GM23338 (cell line): Measurements from ENCODE around the gene ZKSCAN4. TPM values are rescaled to one million over a fixed set of nuclear protein-coding genes. Genes with fewer than 3 reads are reported as not detected.

ENCODE experiments used
- ATAC-seq: fragments of 200-7000 bp; cut with Tn5 transposase; 3 replicates; pipeline ENCODE4 v1.9.1; 2020
- DNase-seq: peaks from one replicate; pipeline ENCODE4 v3.0.0-alpha.2; 2015; ENCODE audit warnings: low spot score
- H2AFZ ChIP-seq: fragments of 200-600 bp; sonication (generic); 2 replicates; pipeline ENCODE4 v1.8.0; 2016; ENCODE audit warnings: antibody characterized with exemption, mild to moderate bottlenecking, moderate library complexity
- H3F3A ChIP-seq: fragments of 200-600 bp; sonication (generic); replicated peaks from 2 replicates; pipeline ENCODE4 v1.8.0; 2017; ENCODE audit warnings: antibody characterized with exemption, mixed run types, low read depth
- H3K27ac ChIP-seq: fragments of 200-600 bp; sonication (generic); 2 replicates; pipeline ENCODE4 v1.6.1; 2016; ENCODE audit warnings: low read depth
- H3K27me3 ChIP-seq: fragments of 200-600 bp; sonication (generic); 2 replicates; pipeline ENCODE4 v1.8.0; 2016; ENCODE audit warnings: mild to moderate bottlenecking, mixed run types, moderate library complexity; ENCODE audit not compliant: insufficient read depth
- H3K36me3 ChIP-seq: fragments of 200-600 bp; sonication (generic); 2 replicates; pipeline ENCODE4 v1.8.0; 2016; ENCODE audit warnings: mild to moderate bottlenecking; ENCODE audit not compliant: insufficient read depth
- H3K4me1 ChIP-seq: fragments of 200-600 bp; sonication (generic); 2 replicates; pipeline ENCODE4 v1.8.0; 2016; ENCODE audit warnings: mild to moderate bottlenecking, moderate library complexity; ENCODE audit not compliant: insufficient read depth
- H3K4me2 ChIP-seq: fragments of 200-600 bp; sonication (generic); 2 replicates; pipeline ENCODE4 v1.7.1; 2017; ENCODE audit warnings: mixed run types
- H3K4me3 ChIP-seq: fragments of 200-600 bp; sonication (generic); 2 replicates; pipeline ENCODE4 v1.6.1; 2016; ENCODE audit warnings: mixed run types
- H3K79me2 ChIP-seq: fragments of 200-600 bp; sonication (generic); replicated peaks from 2 replicates; pipeline ENCODE4 v1.8.0; 2017; ENCODE audit warnings: mild to moderate bottlenecking; ENCODE audit not compliant: insufficient read depth
- H3K9me2 ChIP-seq: fragments of 200-600 bp; sonication (generic); 2 replicates; pipeline ENCODE4 v1.8.0; 2017; ENCODE audit not compliant: insufficient read depth
- H4K20me1 ChIP-seq: fragments of 200-600 bp; sonication (generic); replicated peaks from 2 replicates; pipeline ENCODE4 v1.8.0; 2017; ENCODE audit warnings: mild to moderate bottlenecking; ENCODE audit not compliant: insufficient read depth
- H3K27ac Mint-ChIP-seq: 2 replicates; pipeline ENCODE4 v1.8.0; 2020; ENCODE audit warnings: inconsistent platforms, mild to moderate bottlenecking, moderate library complexity, mixed read lengths
- H3K27me3 Mint-ChIP-seq: 3 replicates; pipeline ENCODE4 v1.8.0; 2022; ENCODE audit warnings: low read depth, mild to moderate bottlenecking, moderate library complexity, mixed read lengths, inconsistent platforms; ENCODE audit not compliant: insufficient read depth, poor library complexity
- H3K36me3 Mint-ChIP-seq: 3 replicates; pipeline ENCODE4 v1.8.0; 2021; ENCODE audit warnings: low read depth, mild to moderate bottlenecking, inconsistent platforms, moderate library complexity, mixed read lengths
- H3K4me1 Mint-ChIP-seq: 3 replicates; pipeline ENCODE4 v1.8.0; 2020; ENCODE audit warnings: mild to moderate bottlenecking, inconsistent platforms, mixed read lengths
- H3K4me3 Mint-ChIP-seq: 3 replicates; pipeline ENCODE4 v1.8.0; 2021; ENCODE audit warnings: moderate library complexity, mild to moderate bottlenecking, inconsistent platforms, mixed read lengths
- H3K9me3 Mint-ChIP-seq: 3 replicates; pipeline ENCODE4 v1.8.0; 2020; ENCODE audit warnings: moderate library complexity, mild to moderate bottlenecking, inconsistent platforms, mixed read lengths
- EZH2 ChIP-seq: fragments of 200-600 bp; sonication (generic); IDR thresholded peaks from one replicate; pipeline ENCODE4 v1.8.0; 2017; ENCODE audit warnings: antibody characterized with exemption, mild to moderate bottlenecking, low read depth; ENCODE audit not compliant: unreplicated experiment
- EZH2phosphoT487 ChIP-seq: fragments of 200-600 bp; sonication (generic); IDR thresholded peaks from one replicate; pipeline ENCODE4 v1.8.1; 2018; ENCODE audit warnings: antibody characterized with exemption; ENCODE audit not compliant: unreplicated experiment
- JUNB ChIP-seq: IDR thresholded peaks from one replicate; pipeline ENCODE4 v1.6.1; 2016; ENCODE audit warnings: antibody characterized with exemption; ENCODE audit not compliant: unreplicated experiment
- NANOG ChIP-seq: IDR thresholded peaks from 2 replicates; pipeline ENCODE4 v1.6.1; 2016; ENCODE audit warnings: antibody characterized with exemption, borderline replicate concordance
- POLR2AphosphoS5 ChIP-seq: IDR thresholded peaks from 2 replicates; pipeline ENCODE4 v1.6.1; 2016; ENCODE audit warnings: antibody characterized with exemption, low read depth
- STAT1 ChIP-seq: IDR thresholded peaks from one replicate; pipeline ENCODE4 v1.6.1; 2016; ENCODE audit warnings: antibody characterized with exemption; ENCODE audit not compliant: unreplicated experiment
- ZNF331 ChIP-seq: fragments of 250-450 bp; sonication (Bioruptor Pico); IDR thresholded peaks from 2 replicates; pipeline ENCODE4 v1.5.0; 2020; ENCODE audit warnings: low read depth, mild to moderate bottlenecking, moderate library complexity
- polyA plus RNA-seq: library from polyadenylated mRNA; unstranded; fragments of >200 nt; fragmentation: Nextera tagmentation; extraction: Ambion mirVana; gene quantifications from 2 replicates; pipeline ENCODE4 v1.2.1, GENCODE V29; 2016
- total RNA-seq: library from RNA; depleted of rRNA; stranded (reverse); fragments of >200 nt; shearing (Covaris generic); gene quantifications from 2 replicates; pipeline ENCODE4 v1.2.3, GENCODE V29; 2014
- TF ChIP-seq, protein P1 (sequence below): fragments of 250-450 bp; sonication (Bioruptor Pico); IDR thresholded peaks from 2 replicates; pipeline ENCODE4 v1.5.0; 2020; ENCODE audit warnings: mild to moderate bottlenecking, moderate library complexity
- TF ChIP-seq, protein P2 (sequence below): IDR thresholded peaks from 2 replicates; pipeline ENCODE4 v1.6.1; 2016; ENCODE audit warnings: antibody characterized with exemption
- TF ChIP-seq, protein P3 (sequence below), 2 experiments: fragments of 200-600 bp in 1 of 2; sonication (generic) in 1 of 2; conservative IDR thresholded peaks; 2 replicates each; pipeline versions ENCODE4 v1.5.1 to v1.6.1; 2016 to 2017; ENCODE audit warnings: antibody characterized with exemption in 2 of 2, low read depth in 2 of 2, mild to moderate bottlenecking in 2 of 2, moderate library complexity in 1 of 2
- TF ChIP-seq, protein P4 (sequence below): IDR thresholded peaks from one replicate; pipeline ENCODE4 v1.6.1; 2018; ENCODE audit warnings: antibody characterized with exemption; ENCODE audit not compliant: unreplicated experiment

Gene ZKSCAN4
- total and polyA plus RNA-seq, 2 experiments from 2014 or later = 2.8 to 5.9 TPM

DNA sequence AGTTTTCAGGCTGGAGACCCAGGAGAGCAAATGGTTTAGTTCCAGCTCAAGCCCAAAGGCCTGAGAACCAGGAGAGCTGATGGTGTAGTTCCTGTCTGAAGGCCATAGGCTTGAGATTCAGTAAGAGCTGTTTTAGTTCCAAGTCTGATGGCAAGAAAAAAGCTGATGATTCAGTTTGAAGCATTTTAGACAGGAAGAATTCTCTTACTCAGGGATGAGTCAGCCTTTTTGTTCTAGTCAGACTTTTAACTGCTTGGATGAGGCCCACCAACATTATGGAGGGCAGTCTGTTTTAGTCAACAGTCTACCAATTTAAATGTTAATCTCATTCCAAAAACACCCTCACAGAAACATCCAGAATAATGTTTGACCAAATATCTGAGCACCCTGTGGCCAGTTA, 17.4 kb upstream of the ZKSCAN4 start:
- no peak for TF ChIP-seq EZH2phosphoT487
- TF ChIP-seq, protein P1, sequence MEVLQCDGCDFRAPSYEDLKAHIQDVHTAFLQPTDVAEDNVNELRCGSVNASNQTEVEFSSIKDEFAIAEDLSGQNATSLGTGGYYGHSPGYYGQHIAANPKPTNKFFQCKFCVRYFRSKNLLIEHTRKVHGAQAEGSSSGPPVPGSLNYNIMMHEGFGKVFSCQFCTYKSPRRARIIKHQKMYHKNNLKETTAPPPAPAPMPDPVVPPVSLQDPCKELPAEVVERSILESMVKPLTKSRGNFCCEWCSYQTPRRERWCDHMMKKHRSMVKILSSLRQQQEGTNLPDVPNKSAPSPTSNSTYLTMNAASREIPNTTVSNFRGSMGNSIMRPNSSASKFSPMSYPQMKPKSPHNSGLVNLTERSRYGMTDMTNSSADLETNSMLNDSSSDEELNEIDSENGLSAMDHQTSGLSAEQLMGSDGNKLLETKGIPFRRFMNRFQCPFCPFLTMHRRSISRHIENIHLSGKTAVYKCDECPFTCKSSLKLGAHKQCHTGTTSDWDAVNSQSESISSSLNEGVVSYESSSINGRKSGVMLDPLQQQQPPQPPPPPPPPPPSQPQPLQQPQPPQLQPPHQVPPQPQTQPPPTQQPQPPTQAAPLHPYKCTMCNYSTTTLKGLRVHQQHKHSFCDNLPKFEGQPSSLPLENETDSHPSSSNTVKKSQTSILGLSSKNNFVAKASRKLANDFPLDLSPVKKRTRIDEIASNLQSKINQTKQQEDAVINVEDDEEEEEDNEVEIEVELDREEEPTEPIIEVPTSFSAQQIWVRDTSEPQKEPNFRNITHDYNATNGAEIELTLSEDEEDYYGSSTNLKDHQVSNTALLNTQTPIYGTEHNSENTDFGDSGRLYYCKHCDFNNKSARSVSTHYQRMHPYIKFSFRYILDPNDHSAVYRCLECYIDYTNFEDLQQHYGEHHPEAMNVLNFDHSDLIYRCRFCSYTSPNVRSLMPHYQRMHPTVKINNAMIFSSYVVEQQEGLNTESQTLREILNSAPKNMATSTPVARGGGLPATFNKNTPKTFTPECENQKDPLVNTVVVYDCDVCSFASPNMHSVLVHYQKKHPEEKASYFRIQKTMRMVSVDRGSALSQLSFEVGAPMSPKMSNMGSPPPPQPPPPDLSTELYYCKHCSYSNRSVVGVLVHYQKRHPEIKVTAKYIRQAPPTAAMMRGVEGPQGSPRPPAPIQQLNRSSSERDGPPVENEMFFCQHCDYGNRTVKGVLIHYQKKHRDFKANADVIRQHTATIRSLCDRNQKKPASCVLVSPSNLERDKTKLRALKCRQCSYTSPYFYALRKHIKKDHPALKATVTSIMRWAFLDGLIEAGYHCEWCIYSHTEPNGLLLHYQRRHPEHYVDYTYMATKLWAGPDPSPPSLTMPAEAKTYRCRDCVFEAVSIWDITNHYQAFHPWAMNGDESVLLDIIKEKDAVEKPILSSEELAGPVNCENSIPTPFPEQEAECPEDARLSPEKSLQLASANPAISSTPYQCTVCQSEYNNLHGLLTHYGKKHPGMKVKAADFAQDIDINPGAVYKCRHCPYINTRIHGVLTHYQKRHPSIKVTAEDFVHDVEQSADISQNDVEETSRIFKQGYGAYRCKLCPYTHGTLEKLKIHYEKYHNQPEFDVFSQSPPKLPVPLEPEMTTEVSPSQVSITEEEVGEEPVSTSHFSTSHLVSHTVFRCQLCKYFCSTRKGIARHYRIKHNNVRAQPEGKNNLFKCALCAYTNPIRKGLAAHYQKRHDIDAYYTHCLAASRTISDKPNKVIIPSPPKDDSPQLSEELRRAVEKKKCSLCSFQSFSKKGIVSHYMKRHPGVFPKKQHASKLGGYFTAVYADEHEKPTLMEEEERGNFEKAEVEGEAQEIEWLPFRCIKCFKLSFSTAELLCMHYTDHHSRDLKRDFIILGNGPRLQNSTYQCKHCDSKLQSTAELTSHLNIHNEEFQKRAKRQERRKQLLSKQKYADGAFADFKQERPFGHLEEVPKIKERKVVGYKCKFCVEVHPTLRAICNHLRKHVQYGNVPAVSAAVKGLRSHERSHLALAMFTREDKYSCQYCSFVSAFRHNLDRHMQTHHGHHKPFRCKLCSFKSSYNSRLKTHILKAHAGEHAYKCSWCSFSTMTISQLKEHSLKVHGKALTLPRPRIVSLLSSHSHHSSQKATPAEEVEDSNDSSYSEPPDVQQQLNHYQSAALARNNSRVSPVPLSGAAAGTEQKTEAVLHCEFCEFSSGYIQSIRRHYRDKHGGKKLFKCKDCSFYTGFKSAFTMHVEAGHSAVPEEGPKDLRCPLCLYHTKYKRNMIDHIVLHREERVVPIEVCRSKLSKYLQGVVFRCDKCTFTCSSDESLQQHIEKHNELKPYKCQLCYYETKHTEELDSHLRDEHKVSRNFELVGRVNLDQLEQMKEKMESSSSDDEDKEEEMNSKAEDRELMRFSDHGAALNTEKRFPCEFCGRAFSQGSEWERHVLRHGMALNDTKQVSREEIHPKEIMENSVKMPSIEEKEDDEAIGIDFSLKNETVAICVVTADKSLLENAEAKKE (CRISPR knock-in tag) = no peak
- no peak for TF ChIP-seq EZH2
- no peak for TF ChIP-seq STAT1
- TF ChIP-seq JUNB = no peak
- TF ChIP-seq POLR2AphosphoS5 = no peak
- TF ChIP-seq NANOG = no peak
- TF ChIP-seq, protein P2, sequence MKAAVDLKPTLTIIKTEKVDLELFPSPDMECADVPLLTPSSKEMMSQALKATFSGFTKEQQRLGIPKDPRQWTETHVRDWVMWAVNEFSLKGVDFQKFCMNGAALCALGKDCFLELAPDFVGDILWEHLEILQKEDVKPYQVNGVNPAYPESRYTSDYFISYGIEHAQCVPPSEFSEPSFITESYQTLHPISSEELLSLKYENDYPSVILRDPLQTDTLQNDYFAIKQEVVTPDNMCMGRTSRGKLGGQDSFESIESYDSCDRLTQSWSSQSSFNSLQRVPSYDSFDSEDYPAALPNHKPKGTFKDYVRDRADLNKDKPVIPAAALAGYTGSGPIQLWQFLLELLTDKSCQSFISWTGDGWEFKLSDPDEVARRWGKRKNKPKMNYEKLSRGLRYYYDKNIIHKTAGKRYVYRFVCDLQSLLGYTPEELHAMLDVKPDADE = no peak
- TF ChIP-seq, protein P3, sequence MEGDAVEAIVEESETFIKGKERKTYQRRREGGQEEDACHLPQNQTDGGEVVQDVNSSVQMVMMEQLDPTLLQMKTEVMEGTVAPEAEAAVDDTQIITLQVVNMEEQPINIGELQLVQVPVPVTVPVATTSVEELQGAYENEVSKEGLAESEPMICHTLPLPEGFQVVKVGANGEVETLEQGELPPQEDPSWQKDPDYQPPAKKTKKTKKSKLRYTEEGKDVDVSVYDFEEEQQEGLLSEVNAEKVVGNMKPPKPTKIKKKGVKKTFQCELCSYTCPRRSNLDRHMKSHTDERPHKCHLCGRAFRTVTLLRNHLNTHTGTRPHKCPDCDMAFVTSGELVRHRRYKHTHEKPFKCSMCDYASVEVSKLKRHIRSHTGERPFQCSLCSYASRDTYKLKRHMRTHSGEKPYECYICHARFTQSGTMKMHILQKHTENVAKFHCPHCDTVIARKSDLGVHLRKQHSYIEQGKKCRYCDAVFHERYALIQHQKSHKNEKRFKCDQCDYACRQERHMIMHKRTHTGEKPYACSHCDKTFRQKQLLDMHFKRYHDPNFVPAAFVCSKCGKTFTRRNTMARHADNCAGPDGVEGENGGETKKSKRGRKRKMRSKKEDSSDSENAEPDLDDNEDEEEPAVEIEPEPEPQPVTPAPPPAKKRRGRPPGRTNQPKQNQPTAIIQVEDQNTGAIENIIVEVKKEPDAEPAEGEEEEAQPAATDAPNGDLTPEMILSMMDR (conservative IDR thresholded peaks at IDR 0.05; ENCODE audit: low read depth in 2 of 2) = no peak
- TF ChIP-seq, protein P4, sequence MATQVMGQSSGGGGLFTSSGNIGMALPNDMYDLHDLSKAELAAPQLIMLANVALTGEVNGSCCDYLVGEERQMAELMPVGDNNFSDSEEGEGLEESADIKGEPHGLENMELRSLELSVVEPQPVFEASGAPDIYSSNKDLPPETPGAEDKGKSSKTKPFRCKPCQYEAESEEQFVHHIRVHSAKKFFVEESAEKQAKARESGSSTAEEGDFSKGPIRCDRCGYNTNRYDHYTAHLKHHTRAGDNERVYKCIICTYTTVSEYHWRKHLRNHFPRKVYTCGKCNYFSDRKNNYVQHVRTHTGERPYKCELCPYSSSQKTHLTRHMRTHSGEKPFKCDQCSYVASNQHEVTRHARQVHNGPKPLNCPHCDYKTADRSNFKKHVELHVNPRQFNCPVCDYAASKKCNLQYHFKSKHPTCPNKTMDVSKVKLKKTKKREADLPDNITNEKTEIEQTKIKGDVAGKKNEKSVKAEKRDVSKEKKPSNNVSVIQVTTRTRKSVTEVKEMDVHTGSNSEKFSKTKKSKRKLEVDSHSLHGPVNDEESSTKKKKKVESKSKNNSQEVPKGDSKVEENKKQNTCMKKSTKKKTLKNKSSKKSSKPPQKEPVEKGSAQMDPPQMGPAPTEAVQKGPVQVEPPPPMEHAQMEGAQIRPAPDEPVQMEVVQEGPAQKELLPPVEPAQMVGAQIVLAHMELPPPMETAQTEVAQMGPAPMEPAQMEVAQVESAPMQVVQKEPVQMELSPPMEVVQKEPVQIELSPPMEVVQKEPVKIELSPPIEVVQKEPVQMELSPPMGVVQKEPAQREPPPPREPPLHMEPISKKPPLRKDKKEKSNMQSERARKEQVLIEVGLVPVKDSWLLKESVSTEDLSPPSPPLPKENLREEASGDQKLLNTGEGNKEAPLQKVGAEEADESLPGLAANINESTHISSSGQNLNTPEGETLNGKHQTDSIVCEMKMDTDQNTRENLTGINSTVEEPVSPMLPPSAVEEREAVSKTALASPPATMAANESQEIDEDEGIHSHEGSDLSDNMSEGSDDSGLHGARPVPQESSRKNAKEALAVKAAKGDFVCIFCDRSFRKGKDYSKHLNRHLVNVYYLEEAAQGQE = no peak
- no peak for TF ChIP-seq ZNF331 (CRISPR knock-in tag)
- no peaks in the 10 kb centered on the region for H3K4me1 ChIP-seq
- H3K4me2 ChIP-seq = no peak overlapping the region
- Mint-ChIP-seq H3K36me3 (peaks cover 17% of the 10 kb centered on the region), H3K27ac (no peak overlapping the region), H3K9me3 (no peaks in the 10 kb centered on the region), H3K4me1 (no peaks in the 10 kb centered on the region; the same call in 2 of the 3 replicates), H3K27me3 (no peaks in the 10 kb centered on the region), H3K4me3 (no peak overlapping the region)
- H3K9me2 ChIP-seq = no peaks in the 10 kb centered on the region
- no peak overlapping the region for H3K4me3 ChIP-seq
- ATAC-seq = no peak
- H3K27me3 ChIP-seq = peaks cover 6% of the 10 kb centered on the region
- H4K20me1 ChIP-seq = no peaks in the 10 kb centered on the region; the same call in 1 of the 2 replicates
- H3F3A ChIP-seq = peaks cover 3% of the 10 kb centered on the region; the same call in 1 of the 2 replicates
- peaks cover 21% of the 10 kb centered on the region for H3K79me2 ChIP-seq
- H2AFZ ChIP-seq = no peak overlapping the region
- DNase-seq = no peak
- no peaks in the 10 kb centered on the region; the same call in 1 of the 2 replicates for H3K36me3 ChIP-seq
- no peak overlapping the region for H3K27ac ChIP-seq
